Measurements from ENCODE around the gene HIVEP3.
A peak's percentile ranks its signal among the peaks of the same experiment; 100 is the strongest.

The HIVEP3 gene

GRCh38 chr1:41749991-41750745, 168.6 kb downstream of the HIVEP3 start:
- no peak overlapping the region for H3K4me3 Mint-ChIP-seq
- H3K27ac Mint-ChIP-seq, result peak overlapping the region; percentile 86
- H3K36me3 Mint-ChIP-seq, result no peaks in the 10 kb centered on the region
- H3K4me1 Mint-ChIP-seq, result peaks cover 84% of the 10 kb centered on the region
- H3K9me3 Mint-ChIP-seq, result no peaks in the 10 kb centered on the region
- H3K27me3 Mint-ChIP-seq, result no peaks in the 10 kb centered on the region

GRCh38 chr1:41745022-41745421, 173.7 kb downstream of the HIVEP3 start:
- Mint-ChIP-seq H3K9me3 (no peaks in the 10 kb centered on the region), H3K4me1 (peaks cover 85% of the 10 kb centered on the region), H3K27me3 (no peaks in the 10 kb centered on the region), H3K4me3 (no peak overlapping the region), H3K36me3 (no peaks in the 10 kb centered on the region), H3K27ac (no peak overlapping the region)

- H3K4me1 Mint-ChIP-seq, result peaks cover 87% of the 10 kb centered on the region
- peak overlapping the region; percentile 58 for H3K4me3 Mint-ChIP-seq
- H3K27ac Mint-ChIP-seq, result peak overlapping the region; percentile 86
- H3K9me3 Mint-ChIP-seq, result no peaks in the 10 kb centered on the region
- H3K27me3 Mint-ChIP-seq, result no peaks in the 10 kb centered on the region
- H3K36me3 Mint-ChIP-seq, result no peaks in the 10 kb centered on the region
Observed at GRCh38 chr1:41743366-41743765, 175.4 kb downstream of the HIVEP3 start.

GRCh38 chr1:41742219-41742618, 176.5 kb downstream of the HIVEP3 start:
- Mint-ChIP-seq H3K4me1 (peaks cover 95% of the 10 kb centered on the region), H3K9me3 (no peaks in the 10 kb centered on the region), H3K27me3 (no peaks in the 10 kb centered on the region), H3K4me3 (peak overlapping the region; percentile 43), H3K36me3 (peaks cover 2% of the 10 kb centered on the region), H3K27ac (peak overlapping the region; percentile 86)

DNA sequence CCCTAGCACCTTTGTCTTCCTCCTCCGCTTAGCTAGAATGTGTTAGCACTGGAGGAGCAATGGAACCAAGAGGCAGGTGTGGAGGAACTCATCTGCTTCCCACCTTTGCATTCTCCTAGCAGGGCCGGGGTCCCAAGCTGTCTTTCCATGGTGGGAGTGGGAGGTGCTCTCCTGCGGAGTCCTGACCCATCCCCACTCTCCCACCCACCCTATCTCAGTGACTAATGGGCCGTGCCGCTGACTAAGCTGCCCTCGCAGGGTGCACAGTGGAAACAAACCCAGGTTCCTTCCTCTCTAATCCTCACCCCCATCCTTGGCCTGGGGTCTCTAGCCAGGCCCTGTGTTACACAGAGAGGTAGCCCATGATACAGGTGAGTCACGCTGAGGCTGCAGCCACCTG, 177.5 kb downstream of the HIVEP3 start:
- peak overlapping the region; percentile 30 for H3K4me3 Mint-ChIP-seq
- no peaks in the 10 kb centered on the region for H3K9me3 Mint-ChIP-seq
- H3K36me3 Mint-ChIP-seq, result peaks cover 2% of the 10 kb centered on the region
- H3K4me1 Mint-ChIP-seq, result peaks cover 97% of the 10 kb centered on the region
- no peaks in the 10 kb centered on the region for H3K27me3 Mint-ChIP-seq
- peak overlapping the region; percentile 95 for H3K27ac Mint-ChIP-seq

GRCh38 chr1:41740630-41741239, 178.0 kb downstream of the HIVEP3 start:
- Mint-ChIP-seq H3K27me3 (no peaks in the 10 kb centered on the region), H3K9me3 (no peaks in the 10 kb centered on the region), H3K4me3 (peak overlapping the region; percentile 30), H3K36me3 (peaks cover 2% of the 10 kb centered on the region), H3K27ac (peak overlapping the region; percentile 95), H3K4me1 (peaks cover 94% of the 10 kb centered on the region)

- peaks cover 2% of the 10 kb centered on the region for H3K36me3 Mint-ChIP-seq
- H3K4me3 Mint-ChIP-seq, result peak overlapping the region; percentile 66
- H3K9me3 Mint-ChIP-seq, result no peaks in the 10 kb centered on the region
- H3K27ac Mint-ChIP-seq, result peak overlapping the region; percentile 97
- H3K4me1 Mint-ChIP-seq, result peaks cover 94% of the 10 kb centered on the region
- no peaks in the 10 kb centered on the region for H3K27me3 Mint-ChIP-seq
Observed at GRCh38 chr1:41740058-41740457, 178.7 kb downstream of the HIVEP3 start.

GRCh38 chr1:41739061-41739955, 179.4 kb downstream of the HIVEP3 start:
- Mint-ChIP-seq H3K4me1 (peaks cover 91% of the 10 kb centered on the region), H3K9me3 (no peaks in the 10 kb centered on the region), H3K27ac (peak overlapping the region; percentile 97), H3K4me3 (peak overlapping the region; percentile 66), H3K36me3 (peaks cover 2% of the 10 kb centered on the region), H3K27me3 (no peaks in the 10 kb centered on the region)

GRCh38 chr1:41738475-41738874, 180.2 kb downstream of the HIVEP3 start:
- Mint-ChIP-seq H3K27me3 (no peaks in the 10 kb centered on the region), H3K9me3 (no peaks in the 10 kb centered on the region), H3K27ac (peak overlapping the region; percentile 97), H3K4me3 (peak overlapping the region; percentile 66), H3K36me3 (peaks cover 2% of the 10 kb centered on the region), H3K4me1 (peaks cover 83% of the 10 kb centered on the region)

- Mint-ChIP-seq H3K4me1 (peaks cover 78% of the 10 kb centered on the region), H3K9me3 (no peaks in the 10 kb centered on the region), H3K27ac (peak overlapping the region; percentile 97)
Observed at GRCh38 chr1:41738006-41738405, 180.7 kb downstream of the HIVEP3 start.

GRCh38 chr1:41735631-41736260, 183.0 kb downstream of the HIVEP3 start:
- Mint-ChIP-seq H3K27ac (no peak overlapping the region), H3K4me3 (peak overlapping the region; percentile 36), H3K36me3 (peaks cover 4% of the 10 kb centered on the region), H3K9me3 (no peaks in the 10 kb centered on the region), H3K4me1 (peaks cover 55% of the 10 kb centered on the region), H3K27me3 (no peaks in the 10 kb centered on the region)

More at GRCh38 chr1:41738006-41738405, 180.7 kb downstream of the HIVEP3 start:
- Mint-ChIP-seq H3K36me3 (peaks cover 2% of the 10 kb centered on the region), H3K4me3 (peak overlapping the region; percentile 58), H3K27me3 (no peaks in the 10 kb centered on the region)

DNA sequence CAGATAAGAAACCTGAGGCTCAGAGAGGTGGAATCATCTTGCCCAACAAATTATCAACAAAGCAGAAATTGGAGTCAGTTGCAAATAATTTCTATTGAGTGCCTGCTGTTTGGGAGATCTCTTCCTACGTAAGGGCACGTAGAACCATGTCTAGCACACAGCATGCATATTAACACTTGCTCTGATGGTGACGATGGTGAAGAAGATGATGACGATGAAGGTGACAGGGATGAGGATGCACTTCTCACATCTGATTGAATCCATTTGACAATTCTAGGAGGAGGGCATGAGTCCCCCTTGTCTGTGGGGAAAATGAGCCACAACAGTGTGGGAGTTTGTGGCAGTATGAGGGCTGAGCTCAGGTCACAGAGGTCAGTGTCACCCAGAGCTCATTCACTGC, 183.6 kb downstream of the HIVEP3 start:
- Mint-ChIP-seq H3K27me3 (no peaks in the 10 kb centered on the region), H3K4me3 (no peak overlapping the region), H3K9me3 (no peaks in the 10 kb centered on the region), H3K27ac (no peak overlapping the region), H3K4me1 (peaks cover 49% of the 10 kb centered on the region), H3K36me3 (peaks cover 4% of the 10 kb centered on the region)

DNA sequence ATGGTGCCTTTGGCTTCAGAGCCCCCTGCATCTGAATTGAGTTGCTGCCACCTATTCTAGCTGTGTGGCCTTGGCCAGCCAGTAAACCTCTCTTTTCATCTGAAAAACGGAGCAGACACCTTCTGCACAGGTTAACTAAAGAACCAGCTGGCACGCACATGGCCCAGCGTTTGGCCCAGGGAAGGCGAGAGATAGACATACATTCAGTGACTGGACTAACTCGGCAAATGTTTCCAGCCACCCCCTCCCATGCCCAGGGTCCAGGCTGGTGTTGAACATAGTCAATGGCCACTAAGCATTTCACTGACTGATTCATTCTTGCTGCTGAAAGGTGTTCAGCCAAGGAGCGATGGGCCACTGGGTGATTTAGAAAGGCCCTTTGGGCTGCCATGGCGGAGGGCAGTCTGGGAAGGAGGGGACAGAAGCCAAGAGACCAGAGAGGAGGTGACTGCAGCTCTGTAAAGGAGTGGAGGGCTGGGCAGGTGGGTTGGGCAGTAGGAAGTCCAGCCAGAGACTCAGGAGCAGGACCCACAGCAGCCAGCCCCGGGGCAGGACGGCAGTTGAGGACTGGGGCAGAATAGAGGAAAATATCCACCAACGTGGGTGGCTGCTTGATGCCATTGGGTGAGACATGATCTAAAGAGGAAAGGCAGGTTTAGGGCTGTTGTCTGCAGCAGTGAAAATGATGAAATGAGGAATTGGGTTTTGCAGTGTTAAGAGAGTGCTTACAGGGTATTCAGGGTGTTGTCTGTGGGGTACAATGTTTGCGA, 184.3 kb downstream of the HIVEP3 start:
- Mint-ChIP-seq H3K27me3 (no peaks in the 10 kb centered on the region), H3K4me3 (no peak overlapping the region), H3K36me3 (peaks cover 4% of the 10 kb centered on the region), H3K27ac (no peak overlapping the region), H3K9me3 (no peaks in the 10 kb centered on the region), H3K4me1 (peaks cover 47% of the 10 kb centered on the region)

DNA sequence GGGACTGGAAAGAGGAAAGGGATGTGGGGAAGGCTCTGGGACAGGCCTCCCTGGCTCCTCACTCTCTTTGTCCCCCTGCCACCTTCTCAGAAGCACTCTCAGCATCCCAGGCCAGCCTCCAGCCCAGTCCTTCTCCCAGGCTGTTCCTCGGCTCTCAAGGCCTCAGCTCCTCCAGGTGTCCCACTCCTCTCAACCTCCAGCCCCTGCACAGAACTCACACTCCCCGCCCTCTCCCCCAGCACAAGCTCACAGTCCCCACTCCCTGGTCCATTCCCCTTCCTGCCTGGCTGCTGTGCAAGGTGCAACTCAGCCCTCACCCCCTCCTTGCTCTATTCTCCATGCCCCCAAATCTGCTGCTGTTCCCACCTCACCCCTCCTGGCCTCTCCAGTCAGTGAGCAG, 185.0 kb downstream of the HIVEP3 start:
- H3K4me3 Mint-ChIP-seq, result no peak overlapping the region
- H3K4me1 Mint-ChIP-seq, result peaks cover 47% of the 10 kb centered on the region
- no peak overlapping the region for H3K27ac Mint-ChIP-seq
- H3K9me3 Mint-ChIP-seq, result no peaks in the 10 kb centered on the region
- H3K27me3 Mint-ChIP-seq, result no peaks in the 10 kb centered on the region
- peaks cover 4% of the 10 kb centered on the region for H3K36me3 Mint-ChIP-seq

- H3K4me1 Mint-ChIP-seq, result peaks cover 47% of the 10 kb centered on the region
- H3K4me3 Mint-ChIP-seq, result no peak overlapping the region
- no peak overlapping the region for H3K27ac Mint-ChIP-seq
- peaks cover 4% of the 10 kb centered on the region for H3K36me3 Mint-ChIP-seq
- no peaks in the 10 kb centered on the region for H3K9me3 Mint-ChIP-seq
- no peaks in the 10 kb centered on the region for H3K27me3 Mint-ChIP-seq
Observed at GRCh38 chr1:41733021-41733420, 185.7 kb downstream of the HIVEP3 start.

Measured in activated naive CD4-positive, alpha-beta T cell treated with anti-CD3 and anti-CD28 coated beads, Interleukin-2, amount 50 U/mL, for 24 hours (primary cell).